Activated CD4-positive, CD25-positive, alpha-beta regulatory T cell (primary cell): ENCODE results near the gene NGF.
"Not testable (repeated sequence)": the region's sequence is repeated elsewhere in the genome, so short reads cannot be mapped to it uniquely, and the experiment has no call there.

ENCODE experiments used
- DNase-seq, 4 experiments: peaks; one replicate each; lab custom pipeline; 2025; lab: John Stamatoyannopoulos, UW

NGF gene

GRCh38 chr1:115337633-115338456, at the start of gene NGF:
Gene NGF, minus strand, starts transcription at chr1:115338249. Its CDS starts 51,454 bp downstream, at chr1:115286795.
- no peak for DNase-seq

GRCh38 chr1:115383455-115383854, 45.4 kb upstream of the NGF start:
- not testable (repeated sequence) for DNase-seq

GRCh38 chr1:115379943-115380342, 41.9 kb upstream of the NGF start:
- no peak for DNase-seq

GRCh38 chr1:115377411-115377810, 39.4 kb upstream of the NGF start:
- DNase-seq = no peak

- DNase-seq = no peak
Observed at GRCh38 chr1:115374598-115374997, 36.5 kb upstream of the NGF start.

- no peak for DNase-seq
Observed at GRCh38 chr1:115373305-115373704, 35.3 kb upstream of the NGF start.

GRCh38 chr1:115365738-115366137, 27.7 kb upstream of the NGF start:
- no peak for DNase-seq

- DNase-seq = no peak
Observed at GRCh38 chr1:115364780-115365155, 26.7 kb upstream of the NGF start.

GRCh38 chr1:115364046-115364779, 26.2 kb upstream of the NGF start:
- no peak for DNase-seq

GRCh38 chr1:115363171-115363570, 25.1 kb upstream of the NGF start:
- DNase-seq = no peak

- DNase-seq = not testable (repeated sequence)
Observed at GRCh38 chr1:115360505-115361129, 22.6 kb upstream of the NGF start.

GRCh38 chr1:115359787-115360452, 21.9 kb upstream of the NGF start:
- DNase-seq = not testable (repeated sequence)

GRCh38 chr1:115356356-115356755, 18.3 kb upstream of the NGF start:
- no peak for DNase-seq

- no peak for DNase-seq
Observed at GRCh38 chr1:115355069-115355468, 17.0 kb upstream of the NGF start.

GRCh38 chr1:115351143-115351542, 13.1 kb upstream of the NGF start:
- no peak for DNase-seq

GRCh38 chr1:115348636-115349035, 10.6 kb upstream of the NGF start:
- DNase-seq = no peak

- DNase-seq = no peak
Observed at GRCh38 chr1:115347282-115347681, 9.2 kb upstream of the NGF start.

GRCh38 chr1:115343200-115343737, 5.2 kb upstream of the NGF start:
- no peak for DNase-seq

GRCh38 chr1:115341948-115342347, 3.9 kb upstream of the NGF start:
- DNase-seq = no peak

GRCh38 chr1:115340879-115341278, 2.8 kb upstream of the NGF start:
- no peak for DNase-seq

- DNase-seq = no peak
Observed at GRCh38 chr1:115338457-115338820, 390 bp upstream of the NGF start.

GRCh38 chr1:115337276-115337632, 795 bp downstream of the NGF start:
- DNase-seq = no peak
